ENCODE measurements around the gene TACO1.

The TACO1 gene

GRCh38 chr17:63610854-63611253 lies 10.2 kb downstream of the TACO1 start:
- no peak overlapping the region for H3K4me3 ChIP-seq (ENCODE audit: control insufficient read depth, low read depth, low read length)
- TF ChIP-seq CTCF (IDR thresholded peaks at IDR 0.05; ENCODE audit: control insufficient read depth, insufficient read depth, low read depth, low read length, missing control alignments): no peak
- no peak for DNase-seq (ENCODE audit: low read depth)

- no peak for DNase-seq (ENCODE audit: low read depth)
- no peak overlapping the region for H3K4me3 ChIP-seq (ENCODE audit: control insufficient read depth, low read depth, low read length)
- TF ChIP-seq CTCF (IDR thresholded peaks at IDR 0.05; ENCODE audit: control insufficient read depth, insufficient read depth, low read depth, low read length, missing control alignments): no peak
Measured at GRCh38 chr17:63611354-63611753, 10.7 kb downstream of the TACO1 start.

GRCh38 chr17:63613663-63614062 lies 13.0 kb downstream of the TACO1 start:
- DNase-seq (ENCODE audit: low read depth): no peak
- no peak for TF ChIP-seq CTCF (IDR thresholded peaks at IDR 0.05; ENCODE audit: control insufficient read depth, insufficient read depth, low read depth, low read length, missing control alignments)
- no peak overlapping the region for H3K4me3 ChIP-seq (ENCODE audit: control insufficient read depth, low read depth, low read length)

- peak overlapping the region; percentile 90 for H3K4me3 ChIP-seq (ENCODE audit: control insufficient read depth, low read depth, low read length)
- TF ChIP-seq CTCF (IDR thresholded peaks at IDR 0.05; ENCODE audit: control insufficient read depth, insufficient read depth, low read depth, low read length, missing control alignments): no peak
- DNase-seq (ENCODE audit: low read depth): no peak
Measured at GRCh38 chr17:63621229-63621683, 20.6 kb downstream of the TACO1 start.

- DNase-seq (ENCODE audit: low read depth): peak; percentile 99
- peak within 1 kb of the TSS; percentile 90 for H3K4me3 ChIP-seq (ENCODE audit: control insufficient read depth, low read depth, low read length)
- peak; percentile 10 for TF ChIP-seq CTCF (IDR thresholded peaks at IDR 0.05; ENCODE audit: control insufficient read depth, insufficient read depth, low read depth, low read length, missing control alignments)
Measured at GRCh38 chr17:63621684-63622573, 21.2 kb downstream of the TACO1 start, which contains the start of gene MAP3K3. Gene MAP3K3, plus strand, starts transcription at chr17:63622417. Its CDS starts 343 bp downstream, at chr17:63622760.

- TF ChIP-seq CTCF (IDR thresholded peaks at IDR 0.05; ENCODE audit: control insufficient read depth, insufficient read depth, low read depth, low read length, missing control alignments): no peak
- peak overlapping the region; percentile 76 for H3K4me3 ChIP-seq (ENCODE audit: control insufficient read depth, low read depth, low read length)
- no peak for DNase-seq (ENCODE audit: low read depth)
Measured at GRCh38 chr17:63622574-63623390, 22.1 kb downstream of the TACO1 start.

Data from AG09309 (cell line).